Keratinocyte (primary cell): ENCODE results near the gene IRX4.

ENCODE experiments used
- EZH2 ChIP-seq: IDR thresholded peaks from one replicate; pipeline ENCODE4 v1.6.1; 2012; ENCODE audit warnings: inconsistent platforms, mild to moderate bottlenecking, low read length, moderate library complexity
- TF ChIP-seq, protein P1 (sequence below), 3 experiments: IDR thresholded peaks in 1 of 3; conservative IDR thresholded peaks in 1 of 3; optimal IDR thresholded peaks in 1 of 3; 2 replicates in 2 of 3; 3 replicates in 1 of 3; pipeline versions ENCODE3 to v1.5.1; 2011; ENCODE audit warnings: low read length in 3 of 3, mild to moderate bottlenecking in 3 of 3, moderate library complexity in 2 of 3, control low read depth in 1 of 3, inconsistent platforms in 1 of 3; ENCODE audit not compliant: insufficient read depth in 2 of 3; ENCODE audit errors: extremely low read depth in 1 of 3

GRCh38 chr5:1910081-1910760 lies 27.5 kb upstream of the IRX4 start:
- TF ChIP-seq, protein P1, sequence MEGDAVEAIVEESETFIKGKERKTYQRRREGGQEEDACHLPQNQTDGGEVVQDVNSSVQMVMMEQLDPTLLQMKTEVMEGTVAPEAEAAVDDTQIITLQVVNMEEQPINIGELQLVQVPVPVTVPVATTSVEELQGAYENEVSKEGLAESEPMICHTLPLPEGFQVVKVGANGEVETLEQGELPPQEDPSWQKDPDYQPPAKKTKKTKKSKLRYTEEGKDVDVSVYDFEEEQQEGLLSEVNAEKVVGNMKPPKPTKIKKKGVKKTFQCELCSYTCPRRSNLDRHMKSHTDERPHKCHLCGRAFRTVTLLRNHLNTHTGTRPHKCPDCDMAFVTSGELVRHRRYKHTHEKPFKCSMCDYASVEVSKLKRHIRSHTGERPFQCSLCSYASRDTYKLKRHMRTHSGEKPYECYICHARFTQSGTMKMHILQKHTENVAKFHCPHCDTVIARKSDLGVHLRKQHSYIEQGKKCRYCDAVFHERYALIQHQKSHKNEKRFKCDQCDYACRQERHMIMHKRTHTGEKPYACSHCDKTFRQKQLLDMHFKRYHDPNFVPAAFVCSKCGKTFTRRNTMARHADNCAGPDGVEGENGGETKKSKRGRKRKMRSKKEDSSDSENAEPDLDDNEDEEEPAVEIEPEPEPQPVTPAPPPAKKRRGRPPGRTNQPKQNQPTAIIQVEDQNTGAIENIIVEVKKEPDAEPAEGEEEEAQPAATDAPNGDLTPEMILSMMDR (optimal IDR thresholded peaks at IDR 0.05 in 1 of 3, IDR thresholded peaks at IDR 0.05 in 1 of 3, conservative IDR thresholded peaks at IDR 0.05 in 1 of 3; ENCODE audit: extremely low read depth in 1 of 3, insufficient read depth in 2 of 3, low read length in 3 of 3): no peak
- no peak for TF ChIP-seq EZH2
